ENCODE measurements around the gene CDK19. TPM values are rescaled to one million over a fixed set of nuclear protein-coding genes. Genes with fewer than 3 reads are reported as not detected.

CDK19 gene
- total and polyA plus RNA-seq, 9 of the 15 experiments (the other 6 are each of a cell fraction or from before 2014, with no cell fraction given): 3.8 to 15.2 (median 7.4) TPM

DNA sequence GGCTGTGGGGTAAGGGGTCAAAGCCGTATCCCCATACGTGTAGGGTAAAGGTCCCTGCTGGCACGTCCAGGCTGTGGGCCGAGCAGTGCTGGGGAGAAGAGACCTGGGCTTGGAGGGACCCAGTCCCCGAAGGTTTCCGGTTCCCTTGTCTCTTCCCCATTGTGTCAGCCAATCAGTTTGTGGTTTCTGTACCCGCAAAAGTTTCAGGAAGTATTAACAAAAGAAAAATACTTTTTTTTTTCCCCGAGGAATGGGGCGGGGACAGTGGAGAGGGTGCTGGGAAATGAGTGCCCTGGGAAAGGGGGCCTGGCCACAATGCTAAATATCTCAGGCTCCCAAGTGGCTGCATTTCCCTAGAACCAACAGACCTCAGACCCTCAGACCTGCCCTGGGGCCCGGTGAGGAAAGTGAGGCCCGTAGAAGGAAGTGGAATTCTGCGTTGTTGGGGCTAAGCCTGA, 44.1 kb upstream of the CDK19 start:
- Histone ChIP-seq H2AFZ (ENCODE audit: low read depth, low read length) (peak overlapping the region; percentile 83), H3K4me3 (no peak overlapping the region), H4K20me1 (replicated peaks; ENCODE audit: control insufficient read depth, insufficient read depth, low read length) (no peaks in the 10 kb centered on the region), H3K27me3 (ENCODE audit: control insufficient read depth in 2 of 2, insufficient read depth in 2 of 2, low read length in 2 of 2) (no peaks in the 10 kb centered on the region), H3K9me1 (ENCODE audit: control insufficient read depth, insufficient read depth, low read length) (no peaks in the 10 kb centered on the region), H3K36me3 (ENCODE audit: control insufficient read depth, insufficient read depth, low read length) (no peaks in the 10 kb centered on the region), H3K79me2 (ENCODE audit: control insufficient read depth, insufficient read depth, low read length) (no peaks in the 10 kb centered on the region), H3K4me1 (replicated peaks in 1 of 2; ENCODE audit: control insufficient read depth in 2 of 2, insufficient read depth in 2 of 2, low read length in 2 of 2) (peaks cover 0 to 6% of the 10 kb centered on the region in 2 experiments; a peak in 2 of 5 replicates), H3K4me2 (ENCODE audit: insufficient read depth, low read length) (no peak overlapping the region), H3K27ac (ENCODE audit: extremely low read depth, low read depth, low read length) (no peak overlapping the region), H3K9ac (ENCODE audit: insufficient read depth in 1 of 2, low read depth in 2 of 2, low read length in 2 of 2) (no peak overlapping the region), H3K9me3 (replicated peaks; ENCODE audit: control insufficient read depth, insufficient read depth, low read depth, low read length) (no peaks in the 10 kb centered on the region)
- intact Hi-C loops (cut with micrococcal nuclease) (no loop called here), in situ Hi-C loops (cut with MboI) (no loop called here)
- ChIA-PET POLR2A (interaction anchor here (0.7 to 1.0 kb wide), 3 partner anchors 15 to 21 kb away, joined by 3 to 9 read pairs (median 3); partner anchors contain the start of gene AMD1), CTCF (ENCODE audit: low intra/inter-chr PET ratio) (no interaction called here)
- ATAC-seq: peak; percentile 27; the same call in 2 of the 3 replicates
- no peak for FAIRE-seq
- no peak for DNase-seq (ENCODE audit: extremely low read depth in 1 of 4, low spot score in 3 of 4)
- no TSS peak for BruUV-seq (replicated peaks)
- 56% methylated on average over 12 of the region's 12 CpGs for WGBS (ENCODE audit: insufficient coverage, low coverage, missing lambda C conversion rate)
- TF ChIP-seq ZNF282 (CRISPR knock-in tag; IDR thresholded peaks at IDR 0.05) (no peak), GABPB1 (CRISPR knock-in tag; IDR thresholded peaks at IDR 0.05) (0 out of 2 replicates have a peak, but pooled peaks have one; percentile 17)

DNA sequence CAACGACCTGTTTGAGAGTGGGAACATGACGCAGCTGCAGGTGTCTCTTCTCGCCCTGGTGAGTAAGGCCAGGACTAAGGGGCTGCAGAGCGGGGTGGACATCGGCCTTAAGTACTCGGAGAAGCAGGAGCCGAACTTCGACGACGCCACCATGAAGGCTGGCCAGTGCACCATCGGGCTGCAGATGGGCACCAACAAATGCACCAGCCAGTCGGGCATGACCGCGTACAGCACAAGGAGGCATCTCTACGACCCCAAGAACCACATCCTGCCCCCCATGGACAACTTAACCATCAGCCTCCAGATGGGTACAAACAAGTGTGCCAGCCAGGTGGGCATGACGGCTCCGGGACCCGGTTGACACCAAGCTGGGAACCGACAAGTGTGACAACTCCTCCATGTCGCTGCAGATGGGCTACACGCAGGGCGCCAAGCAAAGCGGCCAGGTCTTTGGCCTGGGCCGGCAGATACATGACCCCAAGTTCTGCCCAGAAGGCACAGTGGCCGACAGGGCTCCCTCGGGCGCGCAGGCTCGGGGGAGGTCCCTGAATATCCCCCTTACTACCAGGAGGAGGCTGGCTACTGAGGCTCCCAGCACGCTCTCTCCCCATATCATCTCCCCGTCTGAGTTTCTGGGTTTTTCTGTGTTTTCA, 43.4 kb upstream of the CDK19 start:
- in situ Hi-C loops (cut with MboI): no loop called here
- FAIRE-seq (no peak), ATAC-seq (no peak), DNase-seq (ENCODE audit: extremely low read depth in 1 of 4, low spot score in 3 of 4) (no peak)
- H3K4me2 ChIP-seq (ENCODE audit: insufficient read depth, low read length): no peak overlapping the region
- H3K9ac ChIP-seq (ENCODE audit: insufficient read depth in 1 of 2, low read depth in 2 of 2, low read length in 2 of 2): no peak overlapping the region
- H3K36me3 ChIP-seq (ENCODE audit: control insufficient read depth, insufficient read depth, low read length): no peaks in the 10 kb centered on the region
- H3K9me3 ChIP-seq (replicated peaks; ENCODE audit: control insufficient read depth, insufficient read depth, low read depth, low read length): no peaks in the 10 kb centered on the region
- H3K27me3 ChIP-seq (ENCODE audit: control insufficient read depth in 2 of 2, insufficient read depth in 2 of 2, low read length in 2 of 2): no peaks in the 10 kb centered on the region
- TF ChIP-seq YY1 (IDR thresholded peaks at IDR 0.05; ENCODE audit: borderline replicate concordance in 1 of 3, control insufficient read depth in 1 of 3, extremely low read depth in 1 of 3, insufficient read depth in 3 of 3, insufficient read length in 1 of 3, insufficient replicate concordance in 2 of 3, low read depth in 1 of 3, low read length in 2 of 3): no peak
- H4K20me1 ChIP-seq (replicated peaks; ENCODE audit: control insufficient read depth, insufficient read depth, low read length): no peaks in the 10 kb centered on the region
- H3K9me1 ChIP-seq (ENCODE audit: control insufficient read depth, insufficient read depth, low read length): no peaks in the 10 kb centered on the region
- intact Hi-C loops (cut with micrococcal nuclease): no loop called here
- no peak overlapping the region for H3K4me3 ChIP-seq
- ChIA-PET CTCF (ENCODE audit: low intra/inter-chr PET ratio) (no interaction called here), POLR2A (interaction anchor here (0.7 to 1.2 kb wide), 4 partner anchors 8 to 22 kb away, joined by 3 to 9 read pairs (median 4); partner anchors contain the start of gene AMD1)
- H2AFZ ChIP-seq (ENCODE audit: low read depth, low read length): no peak overlapping the region
- H3K4me1 ChIP-seq (replicated peaks in 1 of 2; ENCODE audit: control insufficient read depth in 2 of 2, insufficient read depth in 2 of 2, low read length in 2 of 2): peaks cover 0 to 6% of the 10 kb centered on the region in 2 experiments; a peak in 2 of 5 replicates
- 70% methylated on average over 29 of the region's 31 CpGs for WGBS (ENCODE audit: insufficient coverage, low coverage, missing lambda C conversion rate)
- H3K27ac ChIP-seq (ENCODE audit: extremely low read depth, low read depth, low read length): no peak overlapping the region
- no TSS peak for BruUV-seq (replicated peaks)
- no peaks in the 10 kb centered on the region for H3K79me2 ChIP-seq (ENCODE audit: control insufficient read depth, insufficient read depth, low read length)

Measured in K562 (cell line).